Measurements from ENCODE around the gene ATP11A. TPM values are rescaled to one million over a fixed set of nuclear protein-coding genes. Genes with fewer than 3 reads are reported as not detected.

ATP11A gene
- total RNA-seq, 1 experiment from 2014 or later, result 42.5 TPM

DNA sequence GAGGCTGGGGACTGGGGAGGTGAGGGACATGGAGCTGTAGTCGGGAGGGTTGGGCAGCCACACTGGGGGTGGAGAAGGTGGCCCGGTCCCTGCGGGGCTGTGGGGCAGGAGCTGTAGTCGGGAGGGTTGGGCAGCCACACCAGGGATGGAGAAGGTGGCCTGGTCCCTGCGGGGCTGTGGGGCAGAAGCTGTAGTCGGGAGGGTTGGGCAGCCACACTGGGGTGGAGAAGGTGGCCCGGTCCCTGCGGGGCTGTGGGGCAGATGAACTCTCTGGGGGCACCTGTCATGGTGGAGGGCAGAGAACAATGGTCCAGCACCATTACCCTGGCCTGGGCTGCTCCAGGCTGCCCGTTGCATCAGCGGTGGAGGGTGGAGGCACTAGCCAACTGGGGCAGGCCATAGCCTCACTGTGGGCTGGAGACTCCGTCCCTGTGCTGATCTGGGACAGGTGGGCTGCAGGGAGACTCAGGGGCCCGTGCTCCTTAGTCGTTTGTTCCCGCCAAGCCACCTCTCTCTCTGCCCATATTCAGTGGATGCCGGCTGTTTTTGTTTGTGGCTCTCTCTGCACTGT, 51.4 kb downstream of the ATP11A start:
- no peak for DNase-seq (ENCODE audit: low spot score)

- DNase-seq (ENCODE audit: low spot score), result no peak
These were observed 52.2 kb downstream of the ATP11A start for GRCh38 chr13:112741835-112742570.

- no peak for DNase-seq (ENCODE audit: low spot score)
These were observed 52.7 kb downstream of the ATP11A start for GRCh38 chr13:112742583-112742982.

- no peak for DNase-seq (ENCODE audit: low spot score)
These were observed 53.8 kb downstream of the ATP11A start for GRCh38 chr13:112743451-112744167.

DNA sequence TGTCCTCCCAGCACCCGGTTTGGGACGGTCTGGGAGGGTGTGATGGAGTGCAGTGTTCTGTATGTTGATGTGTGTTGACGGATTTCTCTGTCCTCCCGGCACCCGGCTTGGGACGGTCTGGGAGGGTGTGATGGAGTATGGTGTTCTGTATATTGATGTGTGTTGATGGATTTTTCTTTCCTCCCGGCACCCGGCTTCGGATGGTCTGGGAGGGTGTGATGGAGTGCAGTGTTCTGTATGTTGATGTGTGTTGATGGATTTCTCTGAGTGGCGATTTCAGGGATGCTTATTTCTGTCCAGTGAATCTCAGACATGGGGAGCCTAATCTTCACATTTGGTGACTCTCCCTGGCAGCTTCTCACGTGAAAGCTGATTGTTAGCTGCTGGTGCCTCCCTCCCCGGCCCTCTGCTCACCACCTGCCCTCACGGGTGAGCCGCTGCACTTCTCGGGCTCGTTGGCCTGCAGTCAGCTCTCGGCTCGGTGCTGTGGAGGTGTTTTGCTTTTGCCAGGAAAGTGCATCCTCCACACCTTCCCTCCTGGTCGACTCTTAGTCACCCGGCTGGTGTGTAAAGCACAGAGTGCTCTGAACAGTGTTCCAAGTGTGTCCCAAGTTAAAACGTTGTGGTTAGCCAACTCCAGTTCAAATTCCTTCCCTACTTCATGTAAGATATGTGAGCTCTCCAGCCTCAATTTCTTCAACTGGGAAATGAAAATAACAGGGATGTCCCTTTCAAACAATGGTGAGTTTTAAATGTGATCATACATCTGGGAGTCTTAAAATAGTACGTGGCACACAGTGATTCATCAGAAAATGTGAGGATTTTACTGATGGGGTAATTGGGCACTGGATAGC, 54.6 kb downstream of the ATP11A start:
- DNase-seq (ENCODE audit: low spot score), result no peak

- DNase-seq (ENCODE audit: low spot score), result no peak
These were observed 56.2 kb downstream of the ATP11A start for GRCh38 chr13:112746044-112746443.

DNA sequence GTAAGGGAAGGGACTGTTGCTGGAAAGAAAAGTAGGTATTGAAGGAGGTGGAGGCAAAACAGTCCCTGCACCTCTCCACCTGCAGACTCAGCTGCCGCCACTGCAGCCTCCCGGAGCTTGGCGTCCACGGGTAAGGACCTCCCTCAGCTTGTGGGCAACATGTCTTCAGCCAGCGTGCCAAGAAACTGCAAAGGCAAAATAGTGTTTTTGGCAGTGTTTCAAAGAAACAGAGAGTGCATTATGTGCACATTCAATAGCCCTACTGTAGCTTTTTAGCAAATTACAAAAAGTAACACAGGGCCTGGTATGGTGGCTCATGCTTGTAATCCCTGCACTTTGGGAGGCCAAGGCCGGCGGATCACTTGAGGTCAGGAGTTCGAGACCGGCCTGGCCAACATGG, 57.4 kb downstream of the ATP11A start:
- no peak for DNase-seq (ENCODE audit: low spot score)

DNA sequence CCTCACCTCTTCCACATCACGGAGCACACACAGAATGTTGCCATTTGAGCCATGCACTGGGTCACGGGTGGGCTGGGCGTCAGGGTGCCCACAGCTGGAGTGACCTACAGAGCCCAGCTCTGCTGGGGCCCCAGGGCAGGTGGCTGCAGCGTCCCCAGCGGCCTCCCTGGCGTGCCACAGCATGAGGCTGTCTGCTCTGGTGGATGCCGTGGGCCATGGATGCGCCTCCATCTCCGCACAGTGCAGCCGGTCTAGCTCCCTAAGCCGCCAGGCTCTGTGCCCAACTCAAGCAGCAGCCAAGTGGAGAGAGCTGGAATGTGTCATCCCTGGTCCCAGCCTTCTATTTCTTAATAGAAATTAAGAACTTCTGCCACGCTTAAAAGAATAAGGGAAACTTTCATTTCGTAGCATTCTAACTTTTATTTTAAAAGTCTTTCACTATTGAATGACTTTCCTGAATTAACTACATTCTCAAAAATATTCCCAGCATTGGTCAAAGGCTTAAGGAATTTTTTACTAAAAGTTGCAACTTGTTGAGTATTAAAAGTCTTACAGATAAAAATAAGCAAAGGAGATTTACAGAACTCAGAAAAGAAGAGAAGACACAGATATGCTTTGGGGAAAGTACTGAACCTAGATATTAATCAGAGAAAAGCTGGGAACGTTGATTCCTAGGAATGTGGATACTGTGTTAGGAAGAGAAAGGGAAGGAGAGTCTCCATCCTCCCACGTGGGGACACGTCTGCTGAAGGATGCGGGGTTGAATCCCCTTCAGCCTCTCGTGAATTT, 59.3 kb downstream of the ATP11A start:
- no peak for DNase-seq (ENCODE audit: low spot score)

- no peak for DNase-seq (ENCODE audit: low spot score)
These were observed 60.7 kb downstream of the ATP11A start for GRCh38 chr13:112750570-112750969.

GRCh38 chr13:112751617-112752016, 61.8 kb downstream of the ATP11A start:
- DNase-seq (ENCODE audit: low spot score), result no peak

- no peak for DNase-seq (ENCODE audit: low spot score)
These were observed 62.4 kb downstream of the ATP11A start for GRCh38 chr13:112752211-112752610.

GRCh38 chr13:112752711-112753541, 63.1 kb downstream of the ATP11A start:
- DNase-seq (ENCODE audit: low spot score), result no peak

DNA sequence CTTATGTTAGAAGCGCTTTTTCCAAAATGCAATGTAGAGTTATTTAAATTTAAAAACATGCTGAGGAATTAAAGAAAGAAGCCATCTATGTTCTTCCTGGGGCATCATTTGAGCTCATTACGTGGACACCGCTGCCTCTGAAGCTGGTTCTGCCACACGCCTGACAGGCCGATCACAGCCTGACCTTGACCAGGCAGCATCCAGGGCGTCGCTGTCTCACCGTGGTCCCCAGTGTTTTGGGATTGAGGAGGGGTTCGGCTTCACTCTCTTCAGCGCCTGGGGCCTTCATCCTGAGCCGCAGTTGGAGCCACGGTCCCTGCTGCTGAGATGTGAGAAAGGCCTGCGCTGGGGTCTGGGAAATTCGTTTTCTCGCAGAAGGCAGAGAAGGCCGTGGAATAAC, 64.0 kb downstream of the ATP11A start:
- DNase-seq (ENCODE audit: low spot score), result no peak

DNA sequence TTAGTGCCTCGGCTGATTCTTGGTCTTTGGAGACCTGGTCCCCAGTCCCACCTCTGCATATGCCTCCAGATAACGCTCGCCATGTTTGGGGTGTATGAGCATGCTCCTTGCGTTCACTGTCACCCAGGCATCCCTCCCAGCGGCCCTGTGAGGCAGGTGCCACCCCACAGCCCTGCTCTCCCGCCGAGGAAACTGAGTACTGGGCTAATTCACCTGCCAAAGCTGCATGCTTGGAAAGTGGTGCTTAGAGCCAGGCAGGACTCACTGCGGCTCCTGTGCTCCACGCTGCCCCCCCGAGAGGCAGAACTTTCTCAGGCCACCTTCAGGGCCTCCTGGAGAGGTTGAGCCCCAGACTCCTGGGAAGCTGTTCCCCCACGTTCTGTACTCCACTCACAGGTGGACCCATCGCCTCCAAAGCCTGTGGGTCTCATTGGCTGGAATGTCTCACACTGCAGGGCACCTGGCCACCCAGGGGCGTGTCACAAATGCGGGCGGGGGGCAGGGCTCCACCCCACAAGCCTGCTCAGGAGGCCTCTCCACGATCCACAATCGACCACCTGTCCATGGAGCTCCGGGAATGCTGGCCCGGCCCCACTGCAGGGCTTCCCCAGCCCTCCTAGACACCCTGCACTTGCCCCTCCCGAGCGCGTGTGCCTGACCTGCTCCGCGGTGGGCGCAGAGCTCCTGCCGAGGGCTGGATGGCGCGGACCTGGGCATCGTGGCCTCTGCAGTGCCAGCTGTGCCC, 64.6 kb downstream of the ATP11A start:
- no peak for DNase-seq (ENCODE audit: low spot score)

GRCh38 chr13:112755331-112755730, 65.5 kb downstream of the ATP11A start:
- no peak for DNase-seq (ENCODE audit: low spot score)

GRCh38 chr13:112756081-112756480, 66.2 kb downstream of the ATP11A start:
- no peak for DNase-seq (ENCODE audit: low spot score)

- no peak for DNase-seq (ENCODE audit: low spot score)
These were observed 66.7 kb downstream of the ATP11A start for GRCh38 chr13:112756511-112756966.

DNA sequence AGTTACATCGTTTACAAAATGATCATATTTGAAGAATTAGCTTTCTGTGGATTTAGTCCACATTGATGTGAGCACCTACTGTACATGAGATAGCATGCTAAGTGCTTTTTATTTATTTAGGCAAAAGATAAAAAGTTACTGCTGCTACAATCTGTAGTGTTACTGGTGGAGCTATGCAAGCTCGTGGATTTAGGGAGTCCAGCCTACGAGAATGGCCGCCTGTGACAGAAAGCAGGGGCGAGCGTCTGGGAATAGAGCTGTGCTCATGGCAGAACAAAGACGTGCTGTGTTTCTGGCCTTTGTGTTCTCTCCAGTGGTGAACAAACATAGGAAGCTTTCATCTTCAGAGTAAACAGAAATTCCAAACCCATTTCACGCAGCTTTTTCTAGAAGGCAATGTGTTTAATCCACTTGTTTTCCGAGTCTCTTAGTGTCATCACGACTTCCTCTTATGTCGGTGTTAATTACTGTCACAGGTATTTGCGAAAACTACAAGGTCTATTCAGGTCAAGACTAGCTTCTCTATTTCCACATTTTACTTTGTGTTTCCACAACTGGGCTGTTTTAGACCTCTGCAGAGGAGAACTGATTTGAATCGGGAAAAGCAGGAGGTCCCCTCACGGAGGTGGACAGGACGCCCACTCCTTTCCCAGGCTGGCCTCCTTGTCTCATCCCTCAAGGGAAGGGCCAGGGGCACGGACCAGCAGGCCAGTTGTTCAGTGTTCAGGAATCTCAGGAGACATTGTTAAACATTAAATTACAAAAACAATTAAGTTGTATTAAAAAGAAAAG, 67.3 kb downstream of the ATP11A start:
- DNase-seq (ENCODE audit: low spot score), result no peak

DNA sequence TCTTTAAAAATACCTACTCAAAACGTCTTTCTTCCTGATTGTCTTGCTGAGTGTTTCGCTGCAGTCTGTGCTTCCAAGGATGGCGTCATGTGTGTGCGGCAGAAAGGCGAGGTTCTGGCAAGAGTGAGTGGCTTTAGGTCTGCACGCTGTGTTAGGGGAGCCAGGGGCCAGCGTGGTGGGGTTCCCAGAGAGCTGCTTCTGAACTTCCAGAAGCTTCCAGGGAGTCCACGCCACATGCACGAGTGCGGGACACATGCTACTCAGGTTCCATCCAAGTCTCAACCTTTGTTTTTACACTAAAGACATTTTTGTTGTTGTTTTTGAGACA, 67.9 kb downstream of the ATP11A start:
- DNase-seq (ENCODE audit: low spot score), result no peak
